H9 (cell line): ENCODE results near the gene CTDSPL. TPM values are rescaled to one million over a fixed set of nuclear protein-coding genes. Genes with fewer than 3 reads are reported as not detected.

ENCODE experiments used
- DNase-seq: peaks from one replicate; pipeline ENCODE4 v3.0.0-alpha.2; 2017
- H2AFZ ChIP-seq: one replicate; pipeline ENCODE4 v1.6.1; 2013; ENCODE audit warnings: mild to moderate bottlenecking, low read length, control low read depth, moderate library complexity
- H2AK5ac ChIP-seq: 2 replicates; pipeline ENCODE4 v1.6.1; 2013; ENCODE audit warnings: low read length, control low read depth, mixed read lengths; ENCODE audit not compliant: insufficient read length
- H2BK120ac ChIP-seq: one replicate; pipeline ENCODE4 v1.6.1; 2013; ENCODE audit warnings: low read depth, mild to moderate bottlenecking, low read length, control low read depth, inconsistent platforms; ENCODE audit not compliant: poor library complexity, severe bottlenecking
- H2BK12ac ChIP-seq: 2 replicates; pipeline ENCODE4 v1.6.1; 2013; ENCODE audit warnings: low read length, control low read depth, mixed read lengths, low read depth; ENCODE audit not compliant: insufficient read length
- H2BK15ac ChIP-seq: 2 replicates; pipeline ENCODE4 v1.6.1; 2013; ENCODE audit warnings: low read depth, low read length, control low read depth
- H2BK20ac ChIP-seq: one replicate; pipeline ENCODE4 v1.6.1; 2013; ENCODE audit warnings: low read depth, mild to moderate bottlenecking, low read length, control low read depth, inconsistent platforms; ENCODE audit not compliant: poor library complexity, severe bottlenecking
- H2BK5ac ChIP-seq: 2 replicates; pipeline ENCODE4 v1.6.1; 2013; ENCODE audit warnings: low read length, control low read depth, mixed read lengths; ENCODE audit not compliant: insufficient read length
- H3K14ac ChIP-seq: 2 replicates; pipeline ENCODE4 v1.6.1; 2013; ENCODE audit warnings: low read length, control low read depth; ENCODE audit not compliant: insufficient read depth
- H3K18ac ChIP-seq: 2 replicates; pipeline ENCODE4 v1.6.1; 2013; ENCODE audit warnings: low read depth, mild to moderate bottlenecking, mixed read lengths, low read length, control low read depth; ENCODE audit not compliant: insufficient read length
- H3K23ac ChIP-seq: 2 replicates; pipeline ENCODE4 v1.6.1; 2013; ENCODE audit warnings: low read length, control low read depth, mixed read lengths, low read depth; ENCODE audit not compliant: insufficient read length
- H3K23me2 ChIP-seq: 2 replicates; pipeline ENCODE4 v1.6.1; 2013; ENCODE audit warnings: low read depth, mild to moderate bottlenecking, mixed read lengths, low read length, control low read depth; ENCODE audit not compliant: insufficient read length, poor library complexity, severe bottlenecking
- H3K27ac ChIP-seq: 2 replicates; pipeline ENCODE4 v1.5.1; 2013; ENCODE audit warnings: low read length, control low read depth, mixed read lengths, low read depth; ENCODE audit not compliant: insufficient read length
- H3K27me3 ChIP-seq: 2 replicates; pipeline ENCODE4 v1.6.1; 2013; ENCODE audit warnings: low read length, control low read depth, inconsistent platforms; ENCODE audit not compliant: insufficient read depth
- H3K4ac ChIP-seq: 2 replicates; pipeline ENCODE4 v1.6.1; 2013; ENCODE audit warnings: low read depth, mild to moderate bottlenecking, control low read depth, inconsistent platforms, low read length, moderate library complexity
- H3K4me1 ChIP-seq: 2 replicates; pipeline ENCODE4 v1.6.1; 2013; ENCODE audit warnings: low read length, control low read depth, inconsistent platforms; ENCODE audit not compliant: insufficient read depth
- H3K4me2 ChIP-seq: 2 replicates; pipeline ENCODE4 v1.6.1; 2013; ENCODE audit warnings: low read length, control low read depth, mixed read lengths; ENCODE audit not compliant: insufficient read length, insufficient read depth
- H3K56ac ChIP-seq: 2 replicates; pipeline ENCODE4 v1.6.1; 2013; ENCODE audit warnings: low read depth, mild to moderate bottlenecking, mixed read lengths, low read length, control low read depth; ENCODE audit not compliant: insufficient read length
- H3K79me1 ChIP-seq: 2 replicates; pipeline ENCODE4 v1.6.1; 2013; ENCODE audit warnings: low read depth, mild to moderate bottlenecking, moderate library complexity, low read length, control low read depth, inconsistent platforms; ENCODE audit not compliant: insufficient read depth, poor library complexity, severe bottlenecking
- H3K79me2 ChIP-seq: 2 replicates; pipeline ENCODE4 v1.6.1; 2013; ENCODE audit warnings: low read length, control low read depth, inconsistent platforms; ENCODE audit not compliant: insufficient read depth
- H3K9ac ChIP-seq: 2 replicates; pipeline ENCODE4 v1.6.1; 2013; ENCODE audit warnings: low read length, control low read depth, mixed read lengths; ENCODE audit not compliant: insufficient read length; ENCODE audit errors: extremely low read depth
- H3K9me3 ChIP-seq: one replicate; pipeline ENCODE4 v1.6.1; 2013; ENCODE audit warnings: low read depth, low read length, inconsistent platforms; ENCODE audit not compliant: control insufficient read depth
- H3T11ph ChIP-seq: one replicate; pipeline ENCODE4 v1.6.1; 2013; ENCODE audit warnings: mild to moderate bottlenecking, low read length, control low read depth, inconsistent platforms
- H4K20me1 ChIP-seq: one replicate; pipeline ENCODE4 v1.6.1; 2013; ENCODE audit not compliant: control insufficient read depth, insufficient read length, insufficient read depth
- H4K5ac ChIP-seq: 2 replicates; pipeline ENCODE4 v1.6.1; 2013; ENCODE audit warnings: low read depth, mild to moderate bottlenecking, mixed read lengths, low read length, control low read depth; ENCODE audit not compliant: insufficient read length
- H4K8ac ChIP-seq: replicated peaks from 2 replicates; pipeline ENCODE4 v1.6.1; 2013; ENCODE audit warnings: low read length, control low read depth, mixed read lengths, low read depth; ENCODE audit not compliant: insufficient read length
- H4K91ac ChIP-seq: 2 replicates; pipeline ENCODE4 v1.6.1; 2013; ENCODE audit warnings: low read depth, mild to moderate bottlenecking, moderate library complexity, mixed read lengths, low read length, control low read depth; ENCODE audit not compliant: insufficient read length
- H3K27ac Mint-ChIP-seq, 3 experiments: 2 replicates in 2 of 3; 3 replicates in 1 of 3; pipeline ENCODE4 v1.8.0; 2020 to 2021; ENCODE audit warnings: mixed read lengths in 3 of 3, mild to moderate bottlenecking in 1 of 3, moderate library complexity in 1 of 3
- H3K27me3 Mint-ChIP-seq: 2 replicates; pipeline ENCODE4 v1.8.0; 2021; ENCODE audit warnings: low read depth, mild to moderate bottlenecking, moderate library complexity, mixed read lengths
- H3K36me3 Mint-ChIP-seq, 3 experiments: 2 replicates in 2 of 3; 3 replicates in 1 of 3; pipeline ENCODE4 v1.8.0; 2020 to 2021; ENCODE audit warnings: low read depth in 3 of 3, mixed read lengths in 3 of 3; ENCODE audit not compliant: insufficient read depth in 1 of 3
- H3K4me1 Mint-ChIP-seq, 2 experiments: 2 replicates each; pipeline ENCODE4 v1.8.0; 2020; ENCODE audit warnings: mixed read lengths in 2 of 2
- H3K4me3 Mint-ChIP-seq, 2 experiments: 2 replicates in 1 of 2; 3 replicates in 1 of 2; pipeline ENCODE4 v1.8.0; 2020 to 2021; ENCODE audit warnings: mild to moderate bottlenecking in 2 of 2, mixed read lengths in 2 of 2, moderate library complexity in 1 of 2
- H3K9me3 Mint-ChIP-seq, 2 experiments: 2 replicates in 1 of 2; 3 replicates in 1 of 2; pipeline ENCODE4 v1.8.0; 2020; ENCODE audit warnings: mild to moderate bottlenecking in 2 of 2, mixed read lengths in 2 of 2, moderate library complexity in 1 of 2
- CTCF ChIP-seq: fragments of 200-600 bp; sonication (generic); conservative IDR thresholded peaks from 3 replicates; pipeline ENCODE4 v1.8.0; 2021; ENCODE audit warnings: antibody characterized with exemption, mild to moderate bottlenecking
- WGBS: extraction: QIAGEN DNeasy Blood & Tissue Kit; methylation state at CpG from one replicate; pipeline ENCODE4 v1.1.7; 2013; ENCODE audit warnings: missing lambda C conversion rate, low lambda C conversion rate, mixed read lengths; ENCODE audit not compliant: insufficient read length; ENCODE audit errors: extremely low coverage; 5-methylcytosine and 5-hydroxymethylcytosine counted together
- total RNA-seq: library from RNA; stranded (reverse); gene quantifications from 2 replicates; pipeline ENCODE4 v1.2.1, GENCODE V29; 2021

CTDSPL gene
- total RNA-seq, 1 experiment from 2014 or later = 20.8 TPM

GRCh38 chr3:37896827-37897226 lies 35.1 kb downstream of the CTDSPL start:
- Histone ChIP-seq H3K18ac (no peak overlapping the region), H3T11ph (no peak overlapping the region), H4K20me1 (no peaks in the 10 kb centered on the region), H3K56ac (no peak overlapping the region), H3K14ac (no peak overlapping the region), H2BK120ac (no peak overlapping the region), H3K4ac (no peak overlapping the region), H3K27ac (no peak overlapping the region), H2BK20ac (no peak overlapping the region), H2AFZ (no peak overlapping the region), H3K4me1 (peaks cover 7% of the 10 kb centered on the region; the same call in 1 of the 2 replicates), H3K9ac (no peak overlapping the region), H3K9me3 (no peaks in the 10 kb centered on the region), H2AK5ac (no peak overlapping the region), H4K8ac (no peak overlapping the region), H2BK5ac (no peak overlapping the region), H2BK15ac (no peak overlapping the region), H3K79me2 (no peaks in the 10 kb centered on the region), H4K5ac (no peak overlapping the region), H4K91ac (no peak overlapping the region), H3K4me2 (no peak overlapping the region), H3K79me1 (no peaks in the 10 kb centered on the region), H2BK12ac (no peak overlapping the region), H3K23ac (no peak overlapping the region), H3K27me3 (no peaks in the 10 kb centered on the region), H3K23me2 (no peaks in the 10 kb centered on the region)
- no peak for TF ChIP-seq CTCF
- Mint-ChIP-seq H3K4me3 (no peak overlapping the region), H3K27me3 (no peaks in the 10 kb centered on the region), H3K4me1 (peaks cover 17 to 20% of the 10 kb centered on the region in 2 experiments), H3K9me3 (no peaks in the 10 kb centered on the region), H3K27ac (no peak overlapping the region; a peak in 1 of 7 replicates), H3K36me3 (no peaks in the 10 kb centered on the region; a peak in 1 of 7 replicates)
- DNase-seq = no peak
- no CpG with 5 or more reads among the region's 2 CpGs for WGBS
